Measurements from ENCODE around the gene OLFML2B.

OLFML2B gene

GRCh38 chr1:161948435-161948834 lies 75.2 kb downstream of the OLFML2B start:
- DNase-seq (ENCODE audit: low read depth in 4 of 4, low spot score in 1 of 4): no peak

DNA sequence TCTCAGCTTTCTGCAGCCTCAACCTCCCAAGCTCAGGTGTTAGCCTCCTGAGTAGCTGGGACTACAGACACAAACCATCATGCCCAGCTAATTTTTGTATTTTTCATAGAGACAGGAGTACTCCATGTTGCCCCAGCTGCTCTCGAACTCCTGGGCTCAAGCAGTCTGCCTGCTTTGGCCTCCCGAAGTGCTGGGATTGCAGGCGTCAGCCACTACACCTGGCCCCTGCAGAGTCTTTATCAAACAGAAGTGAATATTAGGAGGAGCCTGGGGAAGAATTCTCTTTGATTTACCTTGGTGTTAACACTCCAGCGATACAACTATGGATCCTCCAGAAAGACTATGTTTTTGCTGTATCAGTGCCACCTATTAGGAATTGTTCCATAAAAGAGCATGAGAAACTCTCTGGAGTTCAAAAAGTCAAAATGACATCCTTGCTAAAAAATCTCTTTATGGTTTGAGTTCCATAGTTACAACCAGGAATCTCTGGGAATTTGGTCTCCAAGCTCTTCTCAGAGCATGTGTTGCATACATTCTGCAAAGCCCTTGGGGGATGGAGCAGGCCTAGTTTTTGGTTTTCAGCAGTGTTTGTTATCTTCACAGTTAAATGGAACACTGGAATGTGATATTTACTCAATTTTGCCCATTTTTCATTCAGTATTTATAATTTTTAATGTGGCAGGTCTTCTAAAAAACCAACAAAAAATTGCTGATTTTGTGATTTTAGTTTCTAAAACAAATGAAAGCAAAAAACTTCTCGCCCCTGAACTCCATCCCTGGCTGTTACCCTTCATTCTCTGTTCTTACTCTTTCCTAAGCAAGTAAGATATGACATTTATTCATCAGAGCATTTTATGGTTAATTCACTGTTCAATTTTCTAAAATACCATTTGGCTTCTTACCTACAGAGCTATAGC lies 77.3 kb downstream of the OLFML2B start:
- no peak for DNase-seq (ENCODE audit: low read depth in 4 of 4, low spot score in 1 of 4)

DNA sequence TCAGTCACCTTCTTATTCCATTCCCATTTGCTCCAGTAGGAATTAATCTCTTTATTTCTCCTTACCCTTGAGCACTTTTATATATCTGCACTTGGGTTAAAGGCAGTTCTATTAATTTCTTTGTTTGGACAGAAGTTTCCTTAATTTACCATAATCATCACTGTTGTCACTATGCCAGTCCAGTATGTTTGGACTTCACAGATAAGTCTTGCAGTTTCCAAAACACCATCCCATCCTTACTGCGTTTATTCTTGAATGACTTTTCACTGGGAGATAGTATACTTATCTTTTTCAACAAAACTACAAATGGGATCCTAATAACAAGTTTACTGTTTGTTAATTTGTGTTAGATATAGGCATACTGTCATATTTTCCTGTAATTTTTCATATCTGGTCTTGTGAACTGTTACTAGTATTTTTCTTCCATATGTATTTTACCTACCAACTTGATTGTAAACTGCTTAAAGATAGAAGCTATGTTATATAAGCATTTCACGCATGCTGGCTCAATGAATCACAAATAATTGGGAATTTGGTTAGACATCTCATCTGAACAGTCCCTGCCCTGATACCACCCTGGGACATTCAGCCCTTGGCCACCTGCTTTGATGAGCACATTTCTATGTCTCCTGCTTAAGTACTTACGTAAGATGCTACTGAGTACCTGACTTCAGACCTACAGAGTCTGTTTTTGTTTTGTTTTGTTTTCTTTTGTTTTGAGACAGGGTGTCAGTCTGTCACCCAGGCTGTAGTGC lies 78.2 kb downstream of the OLFML2B start:
- DNase-seq (ENCODE audit: low read depth in 4 of 4, low spot score in 1 of 4): no peak

DNA sequence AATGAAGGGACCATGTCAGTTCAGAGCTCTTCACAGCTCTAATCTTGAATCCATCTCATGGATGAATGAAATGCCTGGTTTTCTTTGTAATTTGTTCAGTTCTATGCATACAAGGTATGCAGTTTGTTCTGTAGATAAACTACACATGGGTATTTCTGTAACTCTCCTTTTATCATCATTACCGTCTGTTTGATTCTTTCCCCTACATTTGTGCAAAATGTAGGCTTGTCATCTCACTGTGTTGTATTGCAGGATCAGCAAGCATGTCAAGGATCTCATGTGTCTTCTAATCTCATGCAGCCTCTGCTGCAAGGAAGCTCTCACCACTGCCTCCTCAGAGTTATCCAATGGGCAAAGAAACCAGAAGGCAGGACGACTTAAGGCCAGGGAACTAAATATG lies 79.3 kb downstream of the OLFML2B start:
- no peak for DNase-seq (ENCODE audit: low read depth in 4 of 4, low spot score in 1 of 4)

GRCh38 chr1:161943737-161944136 lies 79.9 kb downstream of the OLFML2B start:
- no peak for DNase-seq (ENCODE audit: low read depth in 4 of 4, low spot score in 1 of 4)

DNA sequence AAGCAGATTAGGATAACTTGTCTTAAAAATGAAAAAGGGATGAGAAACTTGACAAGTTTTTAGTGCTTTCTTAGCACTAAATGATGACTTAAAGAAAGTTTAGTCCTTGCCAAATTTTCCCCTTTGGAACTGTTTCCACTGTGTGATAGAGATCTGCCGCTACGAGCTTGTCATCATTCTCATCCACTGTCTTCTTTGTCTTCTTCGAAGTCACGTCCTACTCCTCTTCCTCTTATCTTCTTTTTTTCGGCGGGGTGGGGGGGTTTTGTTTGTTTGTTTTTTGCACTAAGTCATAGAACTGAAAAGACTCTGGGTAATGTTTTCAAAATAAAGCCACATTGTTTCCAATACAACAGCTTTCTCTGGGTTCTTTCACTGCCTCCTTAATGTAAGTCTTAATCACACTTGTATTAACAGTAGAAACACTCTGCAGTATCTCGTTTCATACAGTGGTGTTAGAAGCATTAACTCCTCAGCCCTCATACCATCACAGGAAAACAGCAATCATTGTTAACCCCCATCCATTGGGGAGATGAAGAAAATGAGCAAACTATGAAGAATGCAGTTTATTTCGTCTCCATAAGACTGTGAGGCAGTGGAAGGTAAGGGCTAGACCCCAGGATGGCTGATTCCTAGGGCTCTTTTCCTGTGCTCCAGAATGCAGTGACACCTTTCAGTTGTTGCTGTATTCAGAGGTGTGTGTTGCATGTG lies 81.8 kb downstream of the OLFML2B start:
- no peak for DNase-seq (ENCODE audit: low read depth in 4 of 4, low spot score in 1 of 4)

DNA sequence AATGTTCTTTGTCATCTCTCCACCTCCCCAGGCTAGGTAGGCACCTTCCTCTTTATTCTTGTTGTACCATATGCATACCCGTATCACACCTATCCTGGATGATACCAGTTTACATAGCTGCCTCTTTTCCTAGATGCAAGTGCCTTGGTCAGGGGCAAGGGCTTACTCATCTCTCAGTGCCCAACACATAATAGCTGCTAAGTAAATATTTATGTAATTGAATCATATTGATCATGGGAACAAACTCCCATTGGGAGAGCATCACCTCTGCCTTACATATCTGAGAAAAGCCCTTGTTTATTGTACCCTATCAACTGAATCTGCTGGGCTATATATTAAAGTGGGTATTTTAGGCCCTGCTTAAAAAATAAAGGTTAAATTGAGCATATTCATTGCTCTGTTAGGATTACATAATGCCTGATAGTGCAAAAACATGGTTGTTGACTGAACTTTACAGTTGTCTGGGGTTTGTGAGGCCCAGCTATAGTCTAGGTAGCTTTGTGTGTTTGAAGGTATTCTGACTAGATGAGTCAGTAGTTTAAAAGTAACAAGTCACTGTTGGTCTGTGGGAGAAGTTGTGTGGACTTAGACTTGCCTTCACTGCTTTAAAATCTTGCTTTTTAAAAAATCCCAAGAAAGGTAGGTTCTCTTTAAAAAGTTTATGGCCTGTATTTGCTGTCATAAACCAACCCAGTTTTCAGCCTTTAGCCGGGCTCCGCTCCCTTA lies 82.6 kb downstream of the OLFML2B start:
- DNase-seq (ENCODE audit: low read depth in 4 of 4, low spot score in 1 of 4): no peak

GRCh38 chr1:161936786-161937185 lies 86.9 kb downstream of the OLFML2B start:
- DNase-seq (ENCODE audit: low read depth in 4 of 4, low spot score in 1 of 4): no peak

GRCh38 chr1:161935264-161935663 lies 88.4 kb downstream of the OLFML2B start:
- no peak for DNase-seq (ENCODE audit: low read depth in 4 of 4, low spot score in 1 of 4)

GRCh38 chr1:161933592-161934588 lies 89.8 kb downstream of the OLFML2B start:
- DNase-seq (ENCODE audit: low read depth in 4 of 4, low spot score in 1 of 4): no peak

Data from stimulated activated CD4-positive, alpha-beta T cell treated with anti-CD3 and anti-CD28 coated beads, Interleukin-1b, Interleukin-23, amount 100 ng/mL, for 24 hours (primary cell).